Measurements from ENCODE around the gene MVB12B.

MVB12B gene

GRCh38 chr9:126491949-126492348, 165.3 kb downstream of the MVB12B start:
- Histone ChIP-seq H3K4me3 (ENCODE audit: severe bottlenecking) (no peak overlapping the region), H3K27ac (ENCODE audit: poor library complexity, severe bottlenecking) (no peak overlapping the region), H3K9me3 (ENCODE audit: severe bottlenecking) (no peaks in the 10 kb centered on the region), H3K4me1 (ENCODE audit: insufficient read depth, poor library complexity, severe bottlenecking) (no peaks in the 10 kb centered on the region), H3K27me3 (ENCODE audit: insufficient read depth, poor library complexity, severe bottlenecking) (no peaks in the 10 kb centered on the region), H3K36me3 (ENCODE audit: low read depth) (no peaks in the 10 kb centered on the region)
- TF ChIP-seq, protein P1, sequence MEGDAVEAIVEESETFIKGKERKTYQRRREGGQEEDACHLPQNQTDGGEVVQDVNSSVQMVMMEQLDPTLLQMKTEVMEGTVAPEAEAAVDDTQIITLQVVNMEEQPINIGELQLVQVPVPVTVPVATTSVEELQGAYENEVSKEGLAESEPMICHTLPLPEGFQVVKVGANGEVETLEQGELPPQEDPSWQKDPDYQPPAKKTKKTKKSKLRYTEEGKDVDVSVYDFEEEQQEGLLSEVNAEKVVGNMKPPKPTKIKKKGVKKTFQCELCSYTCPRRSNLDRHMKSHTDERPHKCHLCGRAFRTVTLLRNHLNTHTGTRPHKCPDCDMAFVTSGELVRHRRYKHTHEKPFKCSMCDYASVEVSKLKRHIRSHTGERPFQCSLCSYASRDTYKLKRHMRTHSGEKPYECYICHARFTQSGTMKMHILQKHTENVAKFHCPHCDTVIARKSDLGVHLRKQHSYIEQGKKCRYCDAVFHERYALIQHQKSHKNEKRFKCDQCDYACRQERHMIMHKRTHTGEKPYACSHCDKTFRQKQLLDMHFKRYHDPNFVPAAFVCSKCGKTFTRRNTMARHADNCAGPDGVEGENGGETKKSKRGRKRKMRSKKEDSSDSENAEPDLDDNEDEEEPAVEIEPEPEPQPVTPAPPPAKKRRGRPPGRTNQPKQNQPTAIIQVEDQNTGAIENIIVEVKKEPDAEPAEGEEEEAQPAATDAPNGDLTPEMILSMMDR (IDR thresholded peaks at IDR 0.05; ENCODE audit: poor library complexity, severe bottlenecking), result no peak
- ATAC-seq (ENCODE audit: low read depth), result no peak
- peak; percentile 19 for DNase-seq (ENCODE audit: low spot score)

DNA sequence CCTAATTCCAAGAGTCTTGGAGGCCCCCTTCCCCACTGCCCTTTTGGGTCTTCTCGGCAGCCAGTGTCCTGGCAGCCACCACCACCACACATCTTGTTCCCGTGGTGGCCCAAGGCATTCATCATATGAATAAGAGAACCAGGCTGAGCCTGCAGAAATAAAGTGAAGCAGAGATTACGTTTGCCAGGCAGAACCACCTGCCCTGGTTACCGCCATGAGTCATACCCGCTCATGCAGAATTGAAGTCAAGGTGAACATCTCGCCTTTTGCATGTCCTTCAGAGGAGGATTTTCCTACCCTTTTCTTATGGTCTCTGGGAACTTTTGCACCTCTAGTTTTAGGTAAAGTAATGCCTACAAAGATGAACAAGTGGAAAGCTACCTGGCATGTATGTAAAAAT, 167.6 kb downstream of the MVB12B start:
- Histone ChIP-seq H3K4me3 (ENCODE audit: severe bottlenecking) (no peak overlapping the region), H3K27me3 (ENCODE audit: insufficient read depth, poor library complexity, severe bottlenecking) (no peaks in the 10 kb centered on the region), H3K9me3 (ENCODE audit: severe bottlenecking) (no peaks in the 10 kb centered on the region), H3K27ac (ENCODE audit: poor library complexity, severe bottlenecking) (no peak overlapping the region), H3K36me3 (ENCODE audit: low read depth) (no peaks in the 10 kb centered on the region), H3K4me1 (ENCODE audit: insufficient read depth, poor library complexity, severe bottlenecking) (no peaks in the 10 kb centered on the region)
- peak; percentile 8 for DNase-seq (ENCODE audit: low spot score)
- TF ChIP-seq, protein P1 (IDR thresholded peaks at IDR 0.05; ENCODE audit: poor library complexity, severe bottlenecking), result no peak
- no peak for ATAC-seq (ENCODE audit: low read depth)

GRCh38 chr9:126494746-126495145, 168.1 kb downstream of the MVB12B start:
- no peak for ATAC-seq (ENCODE audit: low read depth)
- H3K36me3 ChIP-seq (ENCODE audit: low read depth), result no peaks in the 10 kb centered on the region
- TF ChIP-seq, protein P1 (IDR thresholded peaks at IDR 0.05; ENCODE audit: poor library complexity, severe bottlenecking), result no peak

GRCh38 chr9:126495411-126496180, 169.0 kb downstream of the MVB12B start:
- ATAC-seq (ENCODE audit: low read depth) (no peak), DNase-seq (ENCODE audit: low spot score) (peak; percentile 23)
- TF ChIP-seq, protein P1 (IDR thresholded peaks at IDR 0.05; ENCODE audit: poor library complexity, severe bottlenecking), result no peak
- no peaks in the 10 kb centered on the region for H3K27me3 ChIP-seq (ENCODE audit: insufficient read depth, poor library complexity, severe bottlenecking)
- no peaks in the 10 kb centered on the region for H3K36me3 ChIP-seq (ENCODE audit: low read depth)
- no peaks in the 10 kb centered on the region for H3K9me3 ChIP-seq (ENCODE audit: severe bottlenecking)
- H3K27ac ChIP-seq (ENCODE audit: poor library complexity, severe bottlenecking), result no peak overlapping the region
- no peaks in the 10 kb centered on the region for H3K4me1 ChIP-seq (ENCODE audit: insufficient read depth, poor library complexity, severe bottlenecking)
- no peak overlapping the region for H3K4me3 ChIP-seq (ENCODE audit: severe bottlenecking)

More at GRCh38 chr9:126494746-126495145, 168.1 kb downstream of the MVB12B start:
- Histone ChIP-seq H3K27ac (ENCODE audit: poor library complexity, severe bottlenecking) (no peak overlapping the region), H3K4me1 (ENCODE audit: insufficient read depth, poor library complexity, severe bottlenecking) (no peaks in the 10 kb centered on the region), H3K9me3 (ENCODE audit: severe bottlenecking) (no peaks in the 10 kb centered on the region), H3K4me3 (ENCODE audit: severe bottlenecking) (no peak overlapping the region), H3K27me3 (ENCODE audit: insufficient read depth, poor library complexity, severe bottlenecking) (no peaks in the 10 kb centered on the region)
- peak; percentile 11 for DNase-seq (ENCODE audit: low spot score)

DNA sequence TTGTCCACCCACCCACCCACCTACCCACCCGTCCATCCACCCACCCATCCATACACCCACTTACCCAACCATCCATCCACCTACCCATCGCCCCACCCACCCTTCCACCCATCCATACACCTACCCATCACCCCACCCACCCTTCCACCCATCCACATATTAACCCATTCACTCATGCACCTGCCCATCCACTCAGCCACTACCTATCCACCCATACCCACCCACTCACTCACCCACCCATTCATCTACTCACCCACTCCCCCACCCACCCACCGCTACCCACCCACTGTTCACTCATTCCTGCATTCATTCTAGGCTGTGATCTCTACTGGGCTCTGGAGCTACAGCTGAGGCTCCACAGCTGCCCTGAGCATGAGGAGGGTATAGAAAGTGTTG, 169.6 kb downstream of the MVB12B start:
- peak; percentile 14 for DNase-seq (ENCODE audit: low spot score)
- no peak overlapping the region for H3K27ac ChIP-seq (ENCODE audit: poor library complexity, severe bottlenecking)
- no peak overlapping the region for H3K4me3 ChIP-seq (ENCODE audit: severe bottlenecking)
- H3K36me3 ChIP-seq (ENCODE audit: low read depth), result no peaks in the 10 kb centered on the region
- TF ChIP-seq, protein P1 (IDR thresholded peaks at IDR 0.05; ENCODE audit: poor library complexity, severe bottlenecking), result no peak
- no peaks in the 10 kb centered on the region for H3K9me3 ChIP-seq (ENCODE audit: severe bottlenecking)
- H3K27me3 ChIP-seq (ENCODE audit: insufficient read depth, poor library complexity, severe bottlenecking), result no peaks in the 10 kb centered on the region
- no peaks in the 10 kb centered on the region for H3K4me1 ChIP-seq (ENCODE audit: insufficient read depth, poor library complexity, severe bottlenecking)
- no peak for ATAC-seq (ENCODE audit: low read depth)

Data from RWPE2 (cell line).